K562 (cell line): ENCODE results near the gene BPHL. TPM values are rescaled to one million over a fixed set of nuclear protein-coding genes. Genes with fewer than 3 reads are reported as not detected.

Experiments used
- ATF3 ChIP-seq, 2 experiments: fragments of 450-650 bp in 1 of 2; sonication (generic) in 1 of 2; formaldehyde crosslinking in 1 of 2; IDR thresholded peaks in 1 of 2; conservative IDR thresholded peaks in 1 of 2; 2 replicates each; pipeline versions ENCODE4 v1.6.1 to v1.8.1; 2016 to 2023; ENCODE audit warnings: mild to moderate bottlenecking in 2 of 2, moderate library complexity in 2 of 2, inconsistent platforms in 1 of 2, missing genetic modification reagents in 1 of 2
- CREB3L1 ChIP-seq: fragments of 450-650 bp; IDR thresholded peaks from 2 replicates; pipeline ENCODE4 v1.6.1; 2014; ENCODE audit warnings: low read depth, mild to moderate bottlenecking, moderate library complexity, borderline replicate concordance
- HDAC3 ChIP-seq: fragments of 450-650 bp; IDR thresholded peaks from 2 replicates; pipeline ENCODE4 v1.6.1; 2018; ENCODE audit warnings: borderline replicate concordance, mild to moderate bottlenecking, moderate library complexity; ENCODE audit not compliant: partially characterized antibody
- MEIS2 ChIP-seq: fragments of 450-650 bp; IDR thresholded peaks from 2 replicates; pipeline ENCODE4 v1.6.1; 2014; ENCODE audit warnings: mild to moderate bottlenecking; ENCODE audit not compliant: partially characterized antibody
- MNT ChIP-seq, 2 experiments: fragments of 450-650 bp; conservative IDR thresholded peaks; 2 replicates each; pipeline ENCODE4 v1.6.1; 2017; ENCODE audit warnings: mild to moderate bottlenecking in 2 of 2, moderate library complexity in 2 of 2
- POLR2H ChIP-seq: IDR thresholded peaks from 2 replicates; pipeline ENCODE4 v1.6.1; 2016; ENCODE audit warnings: missing genetic modification characterization, low read depth, mild to moderate bottlenecking, control low read depth, missing compliant biosample characterization, moderate library complexity
- PTTG1 ChIP-seq: fragments of 450-650 bp; IDR thresholded peaks from 2 replicates; pipeline ENCODE4 v1.6.1; 2016; ENCODE audit warnings: low read depth, mild to moderate bottlenecking, missing genetic modification characterization, missing compliant biosample characterization
- SAFB2 ChIP-seq: fragments of 200-400 bp; formaldehyde crosslinking; IDR thresholded peaks from 2 replicates; pipeline ENCODE4 v1.6.1; 2018; ENCODE audit warnings: borderline replicate concordance, low read length, low read depth, moderate library complexity; ENCODE audit not compliant: severe bottlenecking
- ZKSCAN1 ChIP-seq: fragments of 150-350 bp; IDR thresholded peaks from 2 replicates; pipeline ENCODE4 v1.6.1; 2016; ENCODE audit warnings: low read depth, low read length
- ZNF212 ChIP-seq: fragments of 450-650 bp; formaldehyde crosslinking; IDR thresholded peaks from 2 replicates; pipeline ENCODE4 v1.4.0; 2020; ENCODE audit warnings: mild to moderate bottlenecking
- ZNF398 ChIP-seq: fragments of 250-450 bp; sonication (Bioruptor Pico); IDR thresholded peaks from 2 replicates; pipeline ENCODE4 v1.8.0; 2021; ENCODE audit warnings: moderate library complexity, mild to moderate bottlenecking, inconsistent platforms
- ZNF57 ChIP-seq: fragments of 450-650 bp; formaldehyde crosslinking; IDR thresholded peaks from 2 replicates; pipeline ENCODE4 v1.4.0; 2020; ENCODE audit warnings: mild to moderate bottlenecking, moderate library complexity
- ZNF668 ChIP-seq: fragments of 250-450 bp; sonication (Bioruptor Pico); IDR thresholded peaks from 2 replicates; pipeline ENCODE4 v1.8.0; 2022; ENCODE audit warnings: mild to moderate bottlenecking, inconsistent platforms
- ZZZ3 ChIP-seq: fragments of 450-650 bp; IDR thresholded peaks from 2 replicates; pipeline ENCODE4 v1.6.1; 2016; ENCODE audit warnings: antibody characterized with exemption, mild to moderate bottlenecking, moderate library complexity
- polyA plus RNA-seq, 8 experiments: library from polyadenylated mRNA; depleted of rRNA in 4 of 8; stranded (reverse) in 5 of 8; unstranded in 3 of 8; fragments of >200 nt; fragmentation: Nextera tagmentation in 2 of 8; fragmentation: Illumina TruSeq in 1 of 8; extraction: Ambion mirVana in 2 of 8; extraction: Trizol in 1 of 8; gene quantifications; 2 replicates each; pipeline versions ENCODE4 v1.2.1 to v1.2.3, GENCODE V29; 2011 to 2014; ENCODE audit warnings: inconsistent platforms in 1 of 8, missing spikeins in 1 of 8
- total RNA-seq, 7 experiments: library from RNA; depleted of rRNA in 6 of 7; stranded (reverse); fragments of >200 nt in 6 of 7; fragmentation: Illumina TruSeq in 2 of 7; extraction: Trizol in 2 of 7; gene quantifications; 2 replicates each; pipeline versions ENCODE4 v1.2.1 to v1.2.3, GENCODE V29; 2011 to 2021; ENCODE audit warnings: low replicate concordance in 1 of 7
- TF ChIP-seq, protein P1 (sequence below): sonication (generic); formaldehyde crosslinking; IDR thresholded peaks from 2 replicates; pipeline ENCODE4 v1.8.1; 2023; ENCODE audit warnings: mild to moderate bottlenecking, missing genetic modification reagents, moderate library complexity
- TF ChIP-seq, protein P2 (sequence below): fragments of 250-450 bp; sonication (Bioruptor Pico); IDR thresholded peaks from 2 replicates; pipeline ENCODE4 v1.8.0; 2022; ENCODE audit warnings: inconsistent platforms, mild to moderate bottlenecking, moderate library complexity, borderline replicate concordance

BPHL gene
- total and polyA plus RNA-seq, 9 of the 15 experiments (the other 6 are each of a cell fraction or from before 2014, with no cell fraction given): 3.5 to 17.4 (median 8.2) TPM

DNA sequence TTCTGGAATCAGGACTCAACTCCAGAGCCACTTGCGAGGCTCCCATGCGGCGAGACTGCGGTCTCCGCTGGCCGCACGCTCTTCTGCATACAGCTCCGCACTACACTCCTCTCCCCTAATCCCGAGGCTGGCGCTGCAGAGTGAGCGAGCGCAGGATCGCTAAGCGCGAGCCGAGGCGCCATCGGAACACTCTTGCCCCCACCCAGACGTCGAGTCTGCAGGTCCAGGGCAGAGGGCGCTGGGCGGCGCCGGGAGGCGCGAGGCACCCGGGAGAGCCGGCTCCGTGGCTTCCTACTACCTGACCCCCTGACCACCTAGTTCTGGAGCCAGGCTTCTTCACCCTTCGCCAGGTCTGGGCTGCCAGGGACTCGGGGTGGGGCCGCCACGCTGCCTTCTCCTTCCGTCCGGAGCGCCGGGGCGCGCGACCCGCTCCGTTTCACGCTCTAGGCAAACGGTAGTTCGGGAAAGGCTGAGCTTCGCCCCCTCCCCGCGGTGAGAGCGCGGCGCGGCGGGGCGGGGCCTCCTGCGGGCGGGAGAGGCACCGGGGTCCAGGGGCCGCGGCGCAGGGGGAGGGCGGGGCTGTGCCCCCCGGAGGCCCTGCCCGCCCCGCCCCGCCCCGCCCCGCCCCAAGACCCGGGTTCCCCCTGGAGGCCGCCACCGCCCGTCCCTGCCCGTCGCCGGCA, 44.2 kb downstream of the BPHL start (continued):
- peak; percentile 38 to 55; a peak in 2 of 4 replicates for TF ChIP-seq MNT (conservative IDR thresholded peaks at IDR 0.05)
- TF ChIP-seq ZKSCAN1: no peak
- TF ChIP-seq, protein P1, sequence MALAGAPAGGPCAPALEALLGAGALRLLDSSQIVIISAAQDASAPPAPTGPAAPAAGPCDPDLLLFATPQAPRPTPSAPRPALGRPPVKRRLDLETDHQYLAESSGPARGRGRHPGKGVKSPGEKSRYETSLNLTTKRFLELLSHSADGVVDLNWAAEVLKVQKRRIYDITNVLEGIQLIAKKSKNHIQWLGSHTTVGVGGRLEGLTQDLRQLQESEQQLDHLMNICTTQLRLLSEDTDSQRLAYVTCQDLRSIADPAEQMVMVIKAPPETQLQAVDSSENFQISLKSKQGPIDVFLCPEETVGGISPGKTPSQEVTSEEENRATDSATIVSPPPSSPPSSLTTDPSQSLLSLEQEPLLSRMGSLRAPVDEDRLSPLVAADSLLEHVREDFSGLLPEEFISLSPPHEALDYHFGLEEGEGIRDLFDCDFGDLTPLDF (CRISPR knock-in tag): peak; percentile 80; the same call in 1 of the 2 replicates
- no peak for TF ChIP-seq HDAC3
- peak; percentile 64; the same call in 1 of the 2 replicates for TF ChIP-seq CREB3L1
- no peak for TF ChIP-seq ZZZ3
- peak; percentile 72; the same call in 1 of the 2 replicates for TF ChIP-seq ZNF57 (CRISPR knock-in tag)
- peak; percentile 71; the same call in 1 of the 2 replicates for TF ChIP-seq ZNF668
- peak; percentile 80; the same call in 1 of the 2 replicates for TF ChIP-seq ZNF212
- no peak for TF ChIP-seq SAFB2
- no peak for TF ChIP-seq PTTG1 (tag)
- TF ChIP-seq, protein P2, sequence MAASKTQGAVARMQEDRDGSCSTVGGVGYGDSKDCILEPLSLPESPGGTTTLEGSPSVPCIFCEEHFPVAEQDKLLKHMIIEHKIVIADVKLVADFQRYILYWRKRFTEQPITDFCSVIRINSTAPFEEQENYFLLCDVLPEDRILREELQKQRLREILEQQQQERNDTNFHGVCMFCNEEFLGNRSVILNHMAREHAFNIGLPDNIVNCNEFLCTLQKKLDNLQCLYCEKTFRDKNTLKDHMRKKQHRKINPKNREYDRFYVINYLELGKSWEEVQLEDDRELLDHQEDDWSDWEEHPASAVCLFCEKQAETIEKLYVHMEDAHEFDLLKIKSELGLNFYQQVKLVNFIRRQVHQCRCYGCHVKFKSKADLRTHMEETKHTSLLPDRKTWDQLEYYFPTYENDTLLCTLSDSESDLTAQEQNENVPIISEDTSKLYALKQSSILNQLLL (CRISPR knock-in tag): no peak
- no peak for TF ChIP-seq ZNF398 (CRISPR knock-in tag)
- TF ChIP-seq POLR2H (tag): peak; percentile 40; the same call in 1 of the 2 replicates
- no peak for TF ChIP-seq MEIS2
- no peak for TF ChIP-seq ATF3 (IDR thresholded peaks at IDR 0.05)
- TF ChIP-seq ATF3 (CRISPR knock-in tag; conservative IDR thresholded peaks at IDR 0.05): no peak; the same call in 1 of the 2 replicates
